Measurements from ENCODE around the gene GABRQ.

The GABRQ gene

DNA sequence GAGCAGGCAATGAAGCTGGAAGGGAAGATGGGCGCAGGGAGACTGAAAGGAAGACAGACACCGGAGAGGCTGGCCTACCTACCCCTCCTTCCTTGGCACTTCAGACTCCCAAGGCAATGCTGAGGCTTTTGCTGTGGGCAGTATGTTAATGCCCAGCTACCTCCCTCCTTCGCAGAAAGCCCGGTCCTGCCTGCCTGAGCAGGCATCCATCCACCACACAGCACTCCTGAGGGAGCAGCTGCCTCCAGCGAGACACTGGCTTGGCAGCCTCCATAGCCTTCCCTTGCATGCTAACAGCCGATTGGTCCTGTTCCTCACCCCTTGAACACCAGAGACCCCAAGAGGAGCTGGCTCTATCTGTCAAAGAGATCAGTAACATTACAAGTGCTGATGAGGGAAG is 14.4 kb downstream of the GABRQ start:
- H3K36me3 ChIP-seq (ENCODE audit: insufficient read depth) = no peaks in the 10 kb centered on the region
- no peaks in the 10 kb centered on the region for H3K4me1 ChIP-seq (ENCODE audit: low read depth, poor library complexity, severe bottlenecking)
- H4K20me1 ChIP-seq (ENCODE audit: insufficient read depth) = no peaks in the 10 kb centered on the region
- no peak overlapping the region for H3K4me2 ChIP-seq
- TF ChIP-seq, protein P1, sequence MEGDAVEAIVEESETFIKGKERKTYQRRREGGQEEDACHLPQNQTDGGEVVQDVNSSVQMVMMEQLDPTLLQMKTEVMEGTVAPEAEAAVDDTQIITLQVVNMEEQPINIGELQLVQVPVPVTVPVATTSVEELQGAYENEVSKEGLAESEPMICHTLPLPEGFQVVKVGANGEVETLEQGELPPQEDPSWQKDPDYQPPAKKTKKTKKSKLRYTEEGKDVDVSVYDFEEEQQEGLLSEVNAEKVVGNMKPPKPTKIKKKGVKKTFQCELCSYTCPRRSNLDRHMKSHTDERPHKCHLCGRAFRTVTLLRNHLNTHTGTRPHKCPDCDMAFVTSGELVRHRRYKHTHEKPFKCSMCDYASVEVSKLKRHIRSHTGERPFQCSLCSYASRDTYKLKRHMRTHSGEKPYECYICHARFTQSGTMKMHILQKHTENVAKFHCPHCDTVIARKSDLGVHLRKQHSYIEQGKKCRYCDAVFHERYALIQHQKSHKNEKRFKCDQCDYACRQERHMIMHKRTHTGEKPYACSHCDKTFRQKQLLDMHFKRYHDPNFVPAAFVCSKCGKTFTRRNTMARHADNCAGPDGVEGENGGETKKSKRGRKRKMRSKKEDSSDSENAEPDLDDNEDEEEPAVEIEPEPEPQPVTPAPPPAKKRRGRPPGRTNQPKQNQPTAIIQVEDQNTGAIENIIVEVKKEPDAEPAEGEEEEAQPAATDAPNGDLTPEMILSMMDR (conservative IDR thresholded peaks at IDR 0.05; ENCODE audit: low read depth, low read length) = no peak
- no peak overlapping the region for H3K27ac ChIP-seq
- no peak overlapping the region for H3K9ac ChIP-seq
- H3K27me3 ChIP-seq (ENCODE audit: insufficient read depth, low read depth) = no peaks in the 10 kb centered on the region
- H2AFZ ChIP-seq (ENCODE audit: low read depth) = no peak overlapping the region
- no peak overlapping the region for H3K4me3 ChIP-seq (IDR thresholded peaks at IDR 0.05; ENCODE audit: insufficient read depth, low read depth, low read length)
- no peaks in the 10 kb centered on the region for H3K79me2 ChIP-seq (ENCODE audit: insufficient read depth, low read depth)

DNA sequence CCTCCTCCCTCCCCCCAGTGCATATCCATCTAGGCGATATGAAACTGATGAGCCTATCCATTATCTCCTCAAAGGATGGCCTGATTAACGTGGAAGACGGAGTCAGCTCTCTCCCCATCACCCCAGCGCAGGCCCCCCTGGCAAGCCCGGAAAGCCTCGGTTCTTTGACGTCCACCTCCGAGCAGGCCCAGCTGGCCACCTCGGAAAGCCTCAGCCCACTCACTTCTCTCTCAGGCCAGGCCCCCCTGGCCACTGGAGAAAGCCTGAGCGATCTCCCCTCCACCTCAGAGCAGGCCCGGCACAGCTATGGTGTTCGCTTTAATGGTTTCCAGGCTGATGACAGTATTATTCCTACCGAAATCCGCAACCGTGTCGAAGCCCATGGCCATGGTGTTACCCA is 14.8 kb downstream of the GABRQ start:
- Histone ChIP-seq H3K4me3 (IDR thresholded peaks at IDR 0.05; ENCODE audit: insufficient read depth, low read depth, low read length) (no peak overlapping the region), H3K9ac (no peak overlapping the region), H3K27me3 (ENCODE audit: insufficient read depth, low read depth) (no peaks in the 10 kb centered on the region), H3K36me3 (ENCODE audit: insufficient read depth) (no peaks in the 10 kb centered on the region), H3K4me2 (no peak overlapping the region), H2AFZ (ENCODE audit: low read depth) (no peak overlapping the region), H3K79me2 (ENCODE audit: insufficient read depth, low read depth) (no peaks in the 10 kb centered on the region), H4K20me1 (ENCODE audit: insufficient read depth) (no peaks in the 10 kb centered on the region), H3K4me1 (ENCODE audit: low read depth, poor library complexity, severe bottlenecking) (no peaks in the 10 kb centered on the region), H3K27ac (no peak overlapping the region)
- TF ChIP-seq, protein P1 (conservative IDR thresholded peaks at IDR 0.05; ENCODE audit: low read depth, low read length) = no peak

DNA sequence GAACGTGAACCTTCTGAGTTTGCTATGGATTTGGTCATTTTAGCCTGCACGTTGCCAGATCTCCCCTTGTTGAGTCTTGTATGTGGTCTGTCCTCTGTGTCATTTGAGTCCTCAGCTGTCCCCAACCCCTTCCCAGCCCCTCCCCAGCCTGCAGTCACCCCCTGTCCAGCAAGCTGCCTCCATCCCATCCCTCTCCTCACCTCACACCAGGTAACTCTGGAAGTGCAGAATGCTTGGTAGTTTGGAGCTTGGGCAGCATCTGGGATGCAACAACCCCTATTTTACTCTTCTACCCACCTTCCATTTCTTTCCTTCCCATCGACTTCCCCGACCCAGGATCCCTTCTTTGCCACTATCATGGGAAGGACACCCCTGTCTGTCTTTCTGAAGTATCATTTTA is 18.4 kb downstream of the GABRQ start:
- H3K9ac ChIP-seq = no peak overlapping the region
- no peak overlapping the region for H3K4me3 ChIP-seq (IDR thresholded peaks at IDR 0.05; ENCODE audit: insufficient read depth, low read depth, low read length)
- TF ChIP-seq, protein P1 (conservative IDR thresholded peaks at IDR 0.05; ENCODE audit: low read depth, low read length) = no peak
- H2AFZ ChIP-seq (ENCODE audit: low read depth) = no peak overlapping the region
- no peaks in the 10 kb centered on the region for H3K36me3 ChIP-seq (ENCODE audit: insufficient read depth)
- no peaks in the 10 kb centered on the region for H3K79me2 ChIP-seq (ENCODE audit: insufficient read depth, low read depth)
- H3K4me1 ChIP-seq (ENCODE audit: low read depth, poor library complexity, severe bottlenecking) = no peaks in the 10 kb centered on the region
- no peaks in the 10 kb centered on the region for H4K20me1 ChIP-seq (ENCODE audit: insufficient read depth)
- no peaks in the 10 kb centered on the region for H3K27me3 ChIP-seq (ENCODE audit: insufficient read depth, low read depth)
- H3K27ac ChIP-seq = no peak overlapping the region
- no peak overlapping the region for H3K4me2 ChIP-seq

DNA sequence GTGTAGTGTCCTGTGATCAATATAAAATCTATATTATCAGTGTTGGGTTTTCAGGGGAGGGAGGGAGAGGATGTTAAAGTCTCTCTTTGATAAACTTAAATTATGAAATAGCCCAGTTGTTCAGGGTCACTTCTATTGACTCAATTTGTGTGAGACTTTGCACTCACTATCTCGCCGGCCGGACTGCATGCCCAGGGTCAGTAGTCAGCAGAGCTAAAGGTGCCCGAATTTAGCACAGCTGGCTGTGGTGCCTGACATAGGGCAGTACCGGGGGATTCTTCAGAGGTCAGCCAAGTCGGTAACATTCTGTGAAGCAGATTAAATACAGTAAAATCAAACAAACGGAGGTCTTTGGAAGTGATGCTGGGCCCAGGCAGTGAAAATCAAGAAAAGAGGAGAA is 19.2 kb downstream of the GABRQ start:
- Histone ChIP-seq H3K27ac (no peak overlapping the region), H3K79me2 (ENCODE audit: insufficient read depth, low read depth) (no peaks in the 10 kb centered on the region), H3K36me3 (ENCODE audit: insufficient read depth) (no peaks in the 10 kb centered on the region), H3K9ac (no peak overlapping the region), H3K4me3 (IDR thresholded peaks at IDR 0.05; ENCODE audit: insufficient read depth, low read depth, low read length) (no peak overlapping the region), H4K20me1 (ENCODE audit: insufficient read depth) (no peaks in the 10 kb centered on the region), H3K4me2 (no peak overlapping the region), H2AFZ (ENCODE audit: low read depth) (no peak overlapping the region), H3K27me3 (ENCODE audit: insufficient read depth, low read depth) (no peaks in the 10 kb centered on the region), H3K4me1 (ENCODE audit: low read depth, poor library complexity, severe bottlenecking) (no peaks in the 10 kb centered on the region)
- TF ChIP-seq, protein P1 (conservative IDR thresholded peaks at IDR 0.05; ENCODE audit: low read depth, low read length) = no peak

DNA sequence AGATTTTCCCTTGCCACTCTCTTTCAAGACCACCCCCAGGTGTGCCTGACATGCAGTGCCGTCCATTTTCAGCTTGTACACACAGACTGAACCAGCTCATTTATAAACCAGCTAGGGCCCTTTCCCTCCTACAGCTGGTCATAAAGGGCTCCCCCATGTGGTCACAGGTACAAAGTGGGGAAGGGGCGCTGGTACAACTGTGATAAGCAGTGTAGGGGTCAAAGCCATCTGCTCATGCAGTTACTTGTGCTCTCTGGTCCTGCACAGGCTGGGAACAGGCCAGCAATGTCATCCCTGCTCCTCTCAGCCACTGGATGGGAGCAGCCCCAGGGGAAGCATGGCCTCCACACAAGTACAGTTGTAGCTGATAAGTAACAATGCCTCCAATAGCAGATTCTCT is 20.6 kb downstream of the GABRQ start:
- Histone ChIP-seq H3K9ac (no peak overlapping the region), H4K20me1 (ENCODE audit: insufficient read depth) (no peaks in the 10 kb centered on the region), H3K79me2 (ENCODE audit: insufficient read depth, low read depth) (no peaks in the 10 kb centered on the region), H3K27me3 (ENCODE audit: insufficient read depth, low read depth) (no peaks in the 10 kb centered on the region), H3K4me2 (no peak overlapping the region), H3K4me3 (IDR thresholded peaks at IDR 0.05; ENCODE audit: insufficient read depth, low read depth, low read length) (no peak overlapping the region), H3K4me1 (ENCODE audit: low read depth, poor library complexity, severe bottlenecking) (no peaks in the 10 kb centered on the region), H3K27ac (no peak overlapping the region), H3K36me3 (ENCODE audit: insufficient read depth) (no peaks in the 10 kb centered on the region), H2AFZ (ENCODE audit: low read depth) (no peak overlapping the region)
- TF ChIP-seq, protein P1 (conservative IDR thresholded peaks at IDR 0.05; ENCODE audit: low read depth, low read length) = no peak

Data from KMS-11 (cell line).